ENCODE results near the gene ZFP36L2.
A peak's percentile ranks its signal among the peaks of the same experiment; 100 is the strongest.

Gene ZFP36L2

DNA sequence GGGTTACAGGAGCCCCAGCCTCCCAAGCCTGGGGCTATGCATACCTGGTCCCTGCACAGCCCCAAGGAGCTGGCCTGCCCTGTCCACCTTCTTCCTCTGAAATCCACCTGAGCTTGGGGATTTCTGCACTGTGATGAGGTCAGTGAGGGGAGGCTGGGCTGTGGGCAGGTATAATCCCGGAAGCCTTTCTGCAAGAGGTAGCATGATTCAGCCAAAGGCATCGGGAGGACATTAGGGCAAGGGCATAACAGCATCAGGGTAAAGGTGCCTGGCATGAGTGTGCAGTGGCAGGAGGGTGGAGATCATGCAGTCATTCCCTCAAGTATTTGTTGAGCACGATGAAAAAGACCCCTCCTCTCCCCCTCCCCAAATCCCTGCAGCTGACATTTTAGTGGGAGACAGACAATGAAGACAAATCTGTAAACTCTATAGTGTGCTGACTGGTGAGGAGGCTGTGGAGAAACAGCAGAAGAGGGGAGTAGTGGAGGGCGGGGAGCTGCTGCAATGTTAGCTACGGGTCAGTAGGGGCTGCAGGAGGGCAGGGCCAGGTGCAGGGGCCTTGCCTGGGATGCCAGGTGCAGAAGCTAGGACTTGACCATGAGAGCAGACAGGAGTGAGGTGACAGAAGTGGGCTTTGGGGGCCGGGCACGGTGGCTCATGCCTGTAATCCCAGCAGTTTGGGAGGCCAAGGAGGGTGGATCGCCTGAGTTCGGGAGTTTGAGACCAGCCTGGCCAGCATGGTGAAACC lies 18.7 kb downstream of the ZFP36L2 start:
- TF ChIP-seq, protein P1, sequence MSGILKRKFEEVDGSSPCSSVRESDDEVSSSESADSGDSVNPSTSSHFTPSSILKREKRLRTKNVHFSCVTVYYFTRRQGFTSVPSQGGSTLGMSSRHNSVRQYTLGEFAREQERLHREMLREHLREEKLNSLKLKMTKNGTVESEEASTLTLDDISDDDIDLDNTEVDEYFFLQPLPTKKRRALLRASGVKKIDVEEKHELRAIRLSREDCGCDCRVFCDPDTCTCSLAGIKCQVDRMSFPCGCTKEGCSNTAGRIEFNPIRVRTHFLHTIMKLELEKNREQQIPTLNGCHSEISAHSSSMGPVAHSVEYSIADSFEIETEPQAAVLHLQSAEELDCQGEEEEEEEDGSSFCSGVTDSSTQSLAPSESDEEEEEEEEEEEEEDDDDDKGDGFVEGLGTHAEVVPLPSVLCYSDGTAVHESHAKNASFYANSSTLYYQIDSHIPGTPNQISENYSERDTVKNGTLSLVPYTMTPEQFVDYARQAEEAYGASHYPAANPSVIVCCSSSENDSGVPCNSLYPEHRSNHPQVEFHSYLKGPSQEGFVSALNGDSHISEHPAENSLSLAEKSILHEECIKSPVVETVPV (CRISPR knock-in tag; IDR thresholded peaks at IDR 0.05), result no peak
- TF ChIP-seq RARB (CRISPR knock-in tag; IDR thresholded peaks at IDR 0.05) (no peak), ZNF8 (CRISPR knock-in tag; IDR thresholded peaks at IDR 0.05) (no peak)
- peak; percentile 46; the same call in 1 of the 3 replicates for ATAC-seq

DNA sequence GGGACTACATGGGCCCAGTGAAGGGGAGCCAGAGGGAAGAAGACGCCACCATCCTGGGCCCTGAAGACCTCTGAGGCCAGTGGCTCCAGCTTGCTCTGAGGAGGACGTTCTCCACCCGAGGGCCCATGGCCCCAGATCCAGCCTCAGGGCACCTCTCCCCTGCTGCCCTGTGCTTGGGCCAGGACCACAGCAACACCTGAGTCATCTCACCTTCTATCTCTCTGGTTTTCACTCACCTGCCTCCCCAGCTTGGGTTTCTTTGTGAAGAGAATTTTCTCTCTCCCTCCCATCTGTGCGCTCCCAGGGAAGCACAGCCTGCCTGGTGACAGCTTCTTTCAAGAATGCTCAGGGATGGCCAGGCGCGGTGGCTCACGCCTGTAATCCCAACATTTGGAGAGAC lies 19.8 kb downstream of the ZFP36L2 start:
- ATAC-seq, result no peak
- TF ChIP-seq PPARA (CRISPR knock-in tag; IDR thresholded peaks at IDR 0.05; ENCODE audit: borderline replicate concordance) (no peak), SNAI2 (CRISPR knock-in tag; IDR thresholded peaks at IDR 0.05) (no peak), RARB (CRISPR knock-in tag; IDR thresholded peaks at IDR 0.05) (no peak), ZFP3 (CRISPR knock-in tag; IDR thresholded peaks at IDR 0.05) (no peak), GLIS3 (CRISPR knock-in tag; IDR thresholded peaks at IDR 0.05) (no peak), CSDC2 (CRISPR knock-in tag; IDR thresholded peaks at IDR 0.05) (no peak), ZC3H10 (CRISPR knock-in tag; IDR thresholded peaks at IDR 0.05) (no peak), ISL1 (CRISPR knock-in tag; IDR thresholded peaks at IDR 0.05) (no peak), ARNTL (CRISPR knock-in tag; IDR thresholded peaks at IDR 0.05; ENCODE audit: borderline replicate concordance, low read depth) (no peak)
- TF ChIP-seq, protein P2, sequence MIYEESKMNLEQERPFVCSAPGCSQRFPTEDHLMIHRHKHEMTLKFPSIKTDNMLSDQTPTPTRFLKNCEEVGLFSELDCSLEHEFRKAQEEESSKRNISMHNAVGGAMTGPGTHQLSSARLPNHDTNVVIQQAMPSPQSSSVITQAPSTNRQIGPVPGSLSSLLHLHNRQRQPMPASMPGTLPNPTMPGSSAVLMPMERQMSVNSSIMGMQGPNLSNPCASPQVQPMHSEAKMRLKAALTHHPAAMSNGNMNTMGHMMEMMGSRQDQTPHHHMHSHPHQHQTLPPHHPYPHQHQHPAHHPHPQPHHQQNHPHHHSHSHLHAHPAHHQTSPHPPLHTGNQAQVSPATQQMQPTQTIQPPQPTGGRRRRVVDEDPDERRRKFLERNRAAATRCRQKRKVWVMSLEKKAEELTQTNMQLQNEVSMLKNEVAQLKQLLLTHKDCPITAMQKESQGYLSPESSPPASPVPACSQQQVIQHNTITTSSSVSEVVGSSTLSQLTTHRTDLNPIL (CRISPR knock-in tag; IDR thresholded peaks at IDR 0.05; ENCODE audit: low read depth), result no peak
- TF ChIP-seq, protein P1 (CRISPR knock-in tag; IDR thresholded peaks at IDR 0.05), result no peak
- TF ChIP-seq, protein P3, sequence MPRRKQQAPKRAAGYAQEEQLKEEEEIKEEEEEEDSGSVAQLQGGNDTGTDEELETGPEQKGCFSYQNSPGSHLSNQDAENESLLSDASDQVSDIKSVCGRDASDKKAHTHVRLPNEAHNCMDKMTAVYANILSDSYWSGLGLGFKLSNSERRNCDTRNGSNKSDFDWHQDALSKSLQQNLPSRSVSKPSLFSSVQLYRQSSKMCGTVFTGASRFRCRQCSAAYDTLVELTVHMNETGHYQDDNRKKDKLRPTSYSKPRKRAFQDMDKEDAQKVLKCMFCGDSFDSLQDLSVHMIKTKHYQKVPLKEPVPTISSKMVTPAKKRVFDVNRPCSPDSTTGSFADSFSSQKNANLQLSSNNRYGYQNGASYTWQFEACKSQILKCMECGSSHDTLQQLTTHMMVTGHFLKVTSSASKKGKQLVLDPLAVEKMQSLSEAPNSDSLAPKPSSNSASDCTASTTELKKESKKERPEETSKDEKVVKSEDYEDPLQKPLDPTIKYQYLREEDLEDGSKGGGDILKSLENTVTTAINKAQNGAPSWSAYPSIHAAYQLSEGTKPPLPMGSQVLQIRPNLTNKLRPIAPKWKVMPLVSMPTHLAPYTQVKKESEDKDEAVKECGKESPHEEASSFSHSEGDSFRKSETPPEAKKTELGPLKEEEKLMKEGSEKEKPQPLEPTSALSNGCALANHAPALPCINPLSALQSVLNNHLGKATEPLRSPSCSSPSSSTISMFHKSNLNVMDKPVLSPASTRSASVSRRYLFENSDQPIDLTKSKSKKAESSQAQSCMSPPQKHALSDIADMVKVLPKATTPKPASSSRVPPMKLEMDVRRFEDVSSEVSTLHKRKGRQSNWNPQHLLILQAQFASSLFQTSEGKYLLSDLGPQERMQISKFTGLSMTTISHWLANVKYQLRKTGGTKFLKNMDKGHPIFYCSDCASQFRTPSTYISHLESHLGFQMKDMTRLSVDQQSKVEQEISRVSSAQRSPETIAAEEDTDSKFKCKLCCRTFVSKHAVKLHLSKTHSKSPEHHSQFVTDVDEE (CRISPR knock-in tag; IDR thresholded peaks at IDR 0.05), result no peak

DNA sequence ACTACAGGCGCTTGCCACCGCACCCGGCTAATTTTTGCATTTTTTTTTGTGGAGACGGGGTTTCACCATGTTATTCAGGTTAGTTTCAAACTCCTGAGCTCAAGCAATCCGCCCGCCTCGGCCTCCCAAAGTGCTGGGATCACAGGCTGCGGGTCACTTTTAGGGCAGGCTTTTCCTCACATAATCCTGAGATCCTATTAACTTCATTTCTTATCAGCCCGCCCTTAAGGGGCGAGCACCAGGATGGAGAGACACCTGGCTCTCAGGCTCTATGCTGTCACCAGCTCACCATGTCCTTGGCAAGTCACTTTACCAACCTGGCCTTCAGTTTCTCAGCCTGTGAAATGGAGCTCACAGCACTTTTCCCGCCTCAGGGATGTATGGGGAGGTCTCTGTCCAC lies 23.0 kb downstream of the ZFP36L2 start:
- TF ChIP-seq TCF4 (CRISPR knock-in tag; IDR thresholded peaks at IDR 0.05; ENCODE audit: borderline replicate concordance), result no peak
- TF ChIP-seq, protein P4, sequence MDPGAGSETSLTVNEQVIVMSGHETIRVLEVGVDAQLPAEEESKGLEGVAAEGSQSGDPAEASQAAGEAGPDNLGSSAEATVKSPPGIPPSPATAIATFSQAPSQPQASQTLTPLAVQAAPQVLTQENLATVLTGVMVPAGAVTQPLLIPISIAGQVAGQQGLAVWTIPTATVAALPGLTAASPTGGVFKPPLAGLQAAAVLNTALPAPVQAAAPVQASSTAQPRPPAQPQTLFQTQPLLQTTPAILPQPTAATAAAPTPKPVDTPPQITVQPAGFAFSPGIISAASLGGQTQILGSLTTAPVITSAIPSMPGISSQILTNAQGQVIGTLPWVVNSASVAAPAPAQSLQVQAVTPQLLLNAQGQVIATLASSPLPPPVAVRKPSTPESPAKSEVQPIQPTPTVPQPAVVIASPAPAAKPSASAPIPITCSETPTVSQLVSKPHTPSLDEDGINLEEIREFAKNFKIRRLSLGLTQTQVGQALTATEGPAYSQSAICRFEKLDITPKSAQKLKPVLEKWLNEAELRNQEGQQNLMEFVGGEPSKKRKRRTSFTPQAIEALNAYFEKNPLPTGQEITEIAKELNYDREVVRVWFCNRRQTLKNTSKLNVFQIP (CRISPR knock-in tag; IDR thresholded peaks at IDR 0.05; ENCODE audit: borderline replicate concordance, low read depth), result no peak
- TF ChIP-seq PPARA (CRISPR knock-in tag; IDR thresholded peaks at IDR 0.05; ENCODE audit: borderline replicate concordance), result no peak
- TF ChIP-seq, protein P3 (CRISPR knock-in tag; IDR thresholded peaks at IDR 0.05), result no peak
- no peak for TF ChIP-seq ZNF70 (CRISPR knock-in tag; IDR thresholded peaks at IDR 0.05)
- no peak for ATAC-seq

Measured in SK-N-SH treated with all-trans-retinoic acid at 6 μM for 48 hours (cell line).